ENCODE data around the gene F7.

- TF ChIP-seq CTCF (IDR thresholded peaks at IDR 0.05) (no peak), POLR2A (IDR thresholded peaks at IDR 0.05) (no peak)
Measured at GRCh38 chr13:113103646-113104045, 1.9 kb upstream of the F7 start.
